Neural progenitor cell (in vitro differentiated cells): ENCODE data around the gene LEMD2. TPM values are rescaled to one million over a fixed set of nuclear protein-coding genes. Genes with fewer than 3 reads are reported as not detected.

ENCODE experiments used
- DNase-seq: peaks from one replicate; pipeline ENCODE4 v3.0.0-alpha.2; 2016; ENCODE audit warnings: low spot score
- H2AFZ ChIP-seq: fragments of 200-600 bp; sonication (generic); replicated peaks from 2 replicates; pipeline ENCODE4 v1.6.1; 2016; ENCODE audit warnings: antibody characterized with exemption
- H3F3A ChIP-seq: fragments of 200-600 bp; sonication (generic); 2 replicates; pipeline ENCODE4 v1.6.1; 2016; ENCODE audit warnings: antibody characterized with exemption, low read depth
- H3K27ac ChIP-seq: fragments of 200-600 bp; sonication (generic); 2 replicates; pipeline ENCODE4 v1.5.1; 2016; ENCODE audit warnings: mild to moderate bottlenecking
- H3K27me3 ChIP-seq: fragments of 200-600 bp; sonication (generic); 2 replicates; pipeline ENCODE4 v1.6.1; 2016; ENCODE audit warnings: mild to moderate bottlenecking, moderate library complexity
- H3K36me3 ChIP-seq: fragments of 200-600 bp; sonication (generic); 2 replicates; pipeline ENCODE4 v1.5.1; 2016
- H3K4me1 ChIP-seq: fragments of 200-600 bp; sonication (generic); 2 replicates; pipeline ENCODE4 v1.6.1; 2016; ENCODE audit warnings: mixed run types
- H3K4me2 ChIP-seq: fragments of 200-600 bp; sonication (generic); 2 replicates; pipeline ENCODE4 v1.6.1; 2016
- H3K4me3 ChIP-seq: fragments of 200-600 bp; sonication (generic); 2 replicates; pipeline ENCODE4 v1.5.1; 2016
- H3K79me2 ChIP-seq: fragments of 200-600 bp; sonication (generic); 2 replicates; pipeline ENCODE4 v1.6.1; 2016; ENCODE audit warnings: low read depth
- H3K9ac ChIP-seq: fragments of 200-600 bp; sonication (generic); 2 replicates; pipeline ENCODE4 v1.6.1; 2016
- H3K9me3 ChIP-seq: fragments of 200-600 bp; sonication (generic); 2 replicates; pipeline ENCODE4 v1.5.1; 2016; ENCODE audit warnings: low read depth
- H4K20me1 ChIP-seq: fragments of 200-600 bp; sonication (generic); 2 replicates; pipeline ENCODE4 v1.6.1; 2016; ENCODE audit warnings: low read depth
- H3K27ac Mint-ChIP-seq: 3 replicates; pipeline ENCODE4 v1.8.0; 2021; ENCODE audit warnings: mixed read lengths
- H3K27me3 Mint-ChIP-seq: 2 replicates; pipeline ENCODE4 v1.8.0; 2022; ENCODE audit warnings: low read depth, mild to moderate bottlenecking, inconsistent platforms, moderate library complexity, mixed read lengths; ENCODE audit not compliant: insufficient read depth
- H3K36me3 Mint-ChIP-seq: 3 replicates; pipeline ENCODE4 v1.8.0; 2021; ENCODE audit warnings: mixed read lengths
- H3K4me1 Mint-ChIP-seq: 3 replicates; pipeline ENCODE4 v1.8.0; 2021; ENCODE audit warnings: mixed read lengths
- H3K4me3 Mint-ChIP-seq: 3 replicates; pipeline ENCODE4 v1.8.0; 2021; ENCODE audit warnings: mild to moderate bottlenecking, moderate library complexity, mixed read lengths
- H3K9me3 Mint-ChIP-seq: 3 replicates; pipeline ENCODE4 v1.8.0; 2020; ENCODE audit warnings: mixed read lengths
- EZH2 ChIP-seq: fragments of 200-600 bp; sonication (generic); IDR thresholded peaks from 2 replicates; pipeline ENCODE4 v1.6.1; 2017; ENCODE audit warnings: antibody characterized with exemption, mild to moderate bottlenecking, moderate library complexity
- EZH2phosphoT487 ChIP-seq: fragments of 200-600 bp; sonication (generic); IDR thresholded peaks from 2 replicates; pipeline ENCODE4 v1.6.1; 2017; ENCODE audit warnings: antibody characterized with exemption
- total RNA-seq: library from RNA; depleted of rRNA; stranded (reverse); fragments of >200 nt; gene quantifications from 2 replicates; pipeline ENCODE4 v1.2.3, GENCODE V29; 2015; ENCODE audit warnings: low replicate concordance
- TF ChIP-seq, protein P1 (sequence below): fragments of 200-600 bp; sonication (generic); IDR thresholded peaks from 2 replicates; pipeline ENCODE4 v1.5.1; 2017; ENCODE audit warnings: antibody characterized with exemption, mild to moderate bottlenecking

Gene LEMD2
- total RNA-seq, 1 donor from 2014 or later: 31.8 TPM

GRCh38 chr6:33827546-33828451, 38.9 kb upstream of the LEMD2 start:
- H3K4me2 ChIP-seq: no peak overlapping the region
- Mint-ChIP-seq H3K27ac (peak overlapping the region; percentile 65), H3K27me3 (peaks cover 12% of the 10 kb centered on the region), H3K4me1 (peaks cover 47% of the 10 kb centered on the region), H3K36me3 (no peaks in the 10 kb centered on the region), H3K4me3 (no peak overlapping the region), H3K9me3 (no peaks in the 10 kb centered on the region)
- no peaks in the 10 kb centered on the region for H4K20me1 ChIP-seq
- DNase-seq: no peak
- H3K4me1 ChIP-seq: peaks cover 34% of the 10 kb centered on the region
- no peak overlapping the region for H3K27ac ChIP-seq
- no peaks in the 10 kb centered on the region for H3K79me2 ChIP-seq
- H3F3A ChIP-seq: peaks cover 33% of the 10 kb centered on the region
- no peak overlapping the region for H2AFZ ChIP-seq
- no peaks in the 10 kb centered on the region for H3K36me3 ChIP-seq
- no peak overlapping the region for H3K4me3 ChIP-seq
- no peak for TF ChIP-seq EZH2
- TF ChIP-seq, protein P1, sequence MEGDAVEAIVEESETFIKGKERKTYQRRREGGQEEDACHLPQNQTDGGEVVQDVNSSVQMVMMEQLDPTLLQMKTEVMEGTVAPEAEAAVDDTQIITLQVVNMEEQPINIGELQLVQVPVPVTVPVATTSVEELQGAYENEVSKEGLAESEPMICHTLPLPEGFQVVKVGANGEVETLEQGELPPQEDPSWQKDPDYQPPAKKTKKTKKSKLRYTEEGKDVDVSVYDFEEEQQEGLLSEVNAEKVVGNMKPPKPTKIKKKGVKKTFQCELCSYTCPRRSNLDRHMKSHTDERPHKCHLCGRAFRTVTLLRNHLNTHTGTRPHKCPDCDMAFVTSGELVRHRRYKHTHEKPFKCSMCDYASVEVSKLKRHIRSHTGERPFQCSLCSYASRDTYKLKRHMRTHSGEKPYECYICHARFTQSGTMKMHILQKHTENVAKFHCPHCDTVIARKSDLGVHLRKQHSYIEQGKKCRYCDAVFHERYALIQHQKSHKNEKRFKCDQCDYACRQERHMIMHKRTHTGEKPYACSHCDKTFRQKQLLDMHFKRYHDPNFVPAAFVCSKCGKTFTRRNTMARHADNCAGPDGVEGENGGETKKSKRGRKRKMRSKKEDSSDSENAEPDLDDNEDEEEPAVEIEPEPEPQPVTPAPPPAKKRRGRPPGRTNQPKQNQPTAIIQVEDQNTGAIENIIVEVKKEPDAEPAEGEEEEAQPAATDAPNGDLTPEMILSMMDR: peak; percentile 4
- no peaks in the 10 kb centered on the region for H3K9me3 ChIP-seq
- H3K27me3 ChIP-seq: no peaks in the 10 kb centered on the region
- H3K9ac ChIP-seq: no peak overlapping the region

DNA sequence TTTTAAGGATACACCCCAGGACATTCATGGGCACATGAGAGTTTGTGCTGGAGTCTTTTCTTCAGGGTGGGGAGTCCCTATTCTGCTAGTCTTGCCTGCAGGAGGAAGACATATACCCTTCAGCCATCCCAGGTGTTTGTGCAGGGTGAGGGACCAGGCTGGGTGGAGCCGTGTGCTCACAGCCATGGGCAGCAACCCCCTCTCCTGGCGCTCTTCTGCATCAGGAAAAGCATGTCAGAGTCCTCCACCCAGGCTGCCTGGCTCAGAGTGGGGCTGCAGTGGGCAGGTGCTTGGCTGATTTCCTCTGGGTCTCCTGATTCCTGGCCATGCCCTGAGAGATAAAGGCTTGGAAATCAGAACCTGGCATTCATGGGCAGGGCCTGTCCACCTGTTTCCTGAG, 37.6 kb upstream of the LEMD2 start:
- no peaks in the 10 kb centered on the region for H4K20me1 ChIP-seq
- no peak overlapping the region for H3K9ac ChIP-seq
- DNase-seq: no peak
- H3K36me3 ChIP-seq: no peaks in the 10 kb centered on the region
- Mint-ChIP-seq H3K4me3 (no peak overlapping the region), H3K27me3 (peaks cover 14% of the 10 kb centered on the region), H3K4me1 (peaks cover 53% of the 10 kb centered on the region), H3K27ac (no peak overlapping the region), H3K36me3 (no peaks in the 10 kb centered on the region), H3K9me3 (no peaks in the 10 kb centered on the region)
- H3F3A ChIP-seq: peaks cover 35% of the 10 kb centered on the region
- H3K4me2 ChIP-seq: no peak overlapping the region
- H3K9me3 ChIP-seq: no peaks in the 10 kb centered on the region
- H3K27me3 ChIP-seq: no peaks in the 10 kb centered on the region
- no peaks in the 10 kb centered on the region for H3K79me2 ChIP-seq
- no peak overlapping the region for H2AFZ ChIP-seq
- no peak overlapping the region for H3K27ac ChIP-seq
- TF ChIP-seq EZH2phosphoT487: no peak
- no peak for TF ChIP-seq EZH2
- TF ChIP-seq, protein P1: no peak
- H3K4me1 ChIP-seq: peaks cover 36% of the 10 kb centered on the region
- no peak overlapping the region for H3K4me3 ChIP-seq

GRCh38 chr6:33824461-33825154, 35.7 kb upstream of the LEMD2 start:
- H3K9ac ChIP-seq: no peak overlapping the region
- no peak overlapping the region for H3K4me2 ChIP-seq
- Mint-ChIP-seq H3K4me1 (peaks cover 48% of the 10 kb centered on the region), H3K27me3 (peaks cover 7% of the 10 kb centered on the region), H3K27ac (peak overlapping the region; percentile 74), H3K36me3 (no peaks in the 10 kb centered on the region), H3K4me3 (no peak overlapping the region), H3K9me3 (no peaks in the 10 kb centered on the region)
- H3K27me3 ChIP-seq: no peaks in the 10 kb centered on the region
- no peaks in the 10 kb centered on the region for H3K9me3 ChIP-seq
- no peaks in the 10 kb centered on the region for H3K36me3 ChIP-seq
- no peaks in the 10 kb centered on the region for H3K79me2 ChIP-seq
- no peaks in the 10 kb centered on the region for H4K20me1 ChIP-seq
- no peak overlapping the region for H2AFZ ChIP-seq
- peaks cover 41% of the 10 kb centered on the region for H3K4me1 ChIP-seq
- no peak for DNase-seq
- H3K4me3 ChIP-seq: no peak overlapping the region
- TF ChIP-seq EZH2: no peak
- TF ChIP-seq, protein P1: no peak
- TF ChIP-seq EZH2phosphoT487: no peak
- no peak overlapping the region for H3K27ac ChIP-seq
- H3F3A ChIP-seq: peaks cover 30% of the 10 kb centered on the region
